G401.6 (cell line): ENCODE results near the gene NDUFS1.
"Not testable (repeated sequence)": the region's sequence is repeated elsewhere in the genome, so short reads cannot be mapped to it uniquely, and the experiment has no call there.

Experiments
- FAIRE-seq: peaks from 2 replicates; lab custom pipeline; 2012; peaks lifted over from hg19 to GRCh38; lab: Jason Lieb, UNC

The NDUFS1 gene

DNA sequence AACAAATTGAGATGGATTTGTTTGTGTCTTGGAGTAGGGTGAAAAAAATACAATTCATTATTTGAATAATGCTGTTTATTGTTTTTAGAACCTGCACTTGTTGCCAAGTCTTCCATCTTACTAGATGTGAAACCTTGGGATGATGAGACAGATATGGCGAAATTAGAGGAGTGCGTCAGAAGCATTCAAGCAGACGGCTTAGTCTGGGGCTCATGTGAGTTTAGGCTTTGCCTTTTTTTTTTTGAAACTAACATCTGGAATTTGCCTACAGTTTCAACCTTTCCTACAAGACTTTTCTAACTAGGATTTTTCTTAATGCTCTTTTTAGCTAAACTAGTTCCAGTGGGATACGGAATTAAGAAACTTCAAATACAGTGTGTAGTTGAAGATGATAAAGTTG is 3.2 kb upstream of the NDUFS1 start:
- not testable (repeated sequence) for FAIRE-seq

DNA sequence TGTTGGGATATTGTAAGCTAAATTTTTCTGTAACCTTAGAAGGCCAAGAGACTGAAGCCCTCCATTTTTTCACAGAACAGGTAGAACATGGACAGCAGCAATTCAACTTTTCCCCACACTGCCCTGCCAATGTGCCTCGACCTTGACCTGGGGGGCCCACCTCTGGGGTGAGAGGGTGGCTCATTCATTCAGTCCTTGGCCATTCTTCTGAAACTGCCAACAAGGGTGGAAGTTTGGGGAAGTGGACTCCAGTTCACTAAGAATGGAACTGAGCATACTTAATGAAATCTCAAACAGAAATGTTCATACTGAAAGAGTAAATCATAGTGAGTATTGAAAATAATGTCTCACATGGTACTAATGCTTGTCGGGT is 1.5 kb upstream of the NDUFS1 start:
- FAIRE-seq: no peak

DNA sequence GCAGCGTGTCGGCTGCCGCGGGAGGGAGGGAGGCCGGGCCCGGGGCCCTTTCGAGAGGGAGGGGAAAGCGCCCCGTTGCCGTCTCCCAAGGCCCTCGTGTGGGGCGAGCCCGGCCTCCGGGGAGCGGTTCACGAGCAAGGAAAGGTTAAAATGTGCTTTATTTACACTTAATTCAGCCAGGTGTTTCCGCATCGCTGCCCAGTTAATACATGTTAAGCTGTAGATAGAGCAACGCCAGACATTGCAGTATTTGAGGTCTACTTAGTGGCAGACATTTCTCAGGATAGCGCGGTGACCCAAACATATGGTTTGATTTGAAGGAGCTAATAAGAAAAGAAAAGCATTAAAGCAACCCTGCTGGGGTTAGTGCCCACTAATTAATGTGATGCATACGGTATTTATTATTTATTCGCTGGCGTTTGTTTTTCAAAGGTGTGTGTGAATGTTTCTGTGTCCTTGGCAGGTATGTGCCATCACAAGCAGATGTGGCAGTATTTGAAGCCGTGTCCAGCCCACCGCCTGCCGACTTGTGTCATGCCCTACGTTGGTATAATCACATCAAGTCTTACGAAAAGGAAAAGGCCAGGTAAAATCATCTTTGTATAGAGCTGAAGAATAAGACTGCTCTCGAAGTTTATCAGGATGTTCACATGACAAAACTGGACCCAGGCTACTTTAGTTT is 1.0 kb upstream of the NDUFS1 start:
- FAIRE-seq: no peak

DNA sequence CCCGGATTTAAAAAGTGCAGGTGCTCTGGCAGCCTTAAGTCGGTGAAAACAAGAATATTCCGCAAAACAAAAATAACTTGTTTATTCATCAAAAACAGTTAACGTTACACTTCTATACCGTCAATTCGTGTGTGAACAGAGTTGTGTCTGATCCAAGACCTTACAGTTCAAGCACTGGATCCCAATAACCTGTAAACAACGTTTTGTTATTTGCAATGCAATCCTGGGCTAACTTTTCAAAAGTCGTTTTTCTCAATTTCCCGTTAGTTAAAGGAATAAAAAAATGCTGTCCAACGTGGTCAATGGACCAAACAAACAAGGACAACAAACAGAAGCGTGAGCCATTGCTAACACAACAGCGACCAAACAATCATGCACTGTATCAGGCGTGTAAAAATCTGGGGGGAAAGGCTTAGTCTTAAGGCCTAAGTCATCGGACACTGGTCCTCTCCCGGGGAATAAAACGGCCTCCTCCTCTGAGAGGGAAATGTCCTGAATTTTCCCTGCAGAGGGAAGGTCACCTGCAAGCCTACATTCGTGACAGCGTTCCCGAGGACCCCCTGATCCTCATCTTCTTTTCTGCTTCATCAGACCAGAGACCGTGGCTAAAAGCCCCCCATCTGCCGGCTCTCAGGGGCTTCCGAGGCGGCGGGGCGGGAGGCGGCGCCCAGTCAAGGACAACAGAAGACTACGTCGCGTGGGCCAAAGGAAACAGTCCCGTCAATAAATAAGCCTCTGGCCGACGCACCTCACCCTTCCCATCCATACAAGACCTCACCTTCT is 490 bp downstream of the NDUFS1 start:
- no peak for FAIRE-seq

DNA sequence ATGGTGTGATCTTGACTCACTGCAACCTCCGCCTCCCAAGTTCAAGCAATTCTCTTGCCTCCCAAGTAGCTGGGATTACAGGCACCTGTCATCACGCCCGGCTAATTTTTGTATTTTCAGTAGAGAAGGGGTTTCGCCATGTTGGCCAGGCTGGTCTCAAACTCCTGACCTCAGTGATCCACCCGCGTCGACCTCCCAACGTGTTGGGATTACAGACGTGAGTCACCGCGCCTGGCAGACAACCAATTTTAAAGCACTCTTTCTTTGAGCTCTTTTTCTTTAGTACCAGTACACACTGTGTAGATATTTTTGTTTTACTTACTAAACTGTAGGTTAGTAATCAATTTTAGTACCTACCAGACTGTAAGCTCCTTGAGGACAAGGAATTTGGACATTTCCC is 2.2 kb downstream of the NDUFS1 start:
- FAIRE-seq: not testable (repeated sequence)

DNA sequence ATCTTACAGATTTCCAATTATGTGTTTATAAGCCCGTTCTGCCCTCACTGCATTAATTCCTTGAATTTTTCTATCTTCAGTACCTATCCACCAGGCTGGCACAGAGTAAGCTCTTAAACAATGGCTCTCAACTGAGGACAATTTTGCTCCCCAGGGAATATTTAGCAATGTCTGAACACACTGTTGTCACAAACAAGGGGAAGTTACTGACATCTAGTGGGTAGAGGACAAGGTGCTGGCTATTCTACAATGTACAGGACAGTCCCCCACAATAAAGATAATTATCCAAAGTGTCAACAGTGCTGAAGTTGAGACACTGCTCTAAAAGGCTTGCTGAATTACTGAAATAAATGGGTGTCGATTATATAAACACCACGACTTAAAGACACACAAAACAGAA is 5.0 kb downstream of the NDUFS1 start:
- FAIRE-seq: no peak

DNA sequence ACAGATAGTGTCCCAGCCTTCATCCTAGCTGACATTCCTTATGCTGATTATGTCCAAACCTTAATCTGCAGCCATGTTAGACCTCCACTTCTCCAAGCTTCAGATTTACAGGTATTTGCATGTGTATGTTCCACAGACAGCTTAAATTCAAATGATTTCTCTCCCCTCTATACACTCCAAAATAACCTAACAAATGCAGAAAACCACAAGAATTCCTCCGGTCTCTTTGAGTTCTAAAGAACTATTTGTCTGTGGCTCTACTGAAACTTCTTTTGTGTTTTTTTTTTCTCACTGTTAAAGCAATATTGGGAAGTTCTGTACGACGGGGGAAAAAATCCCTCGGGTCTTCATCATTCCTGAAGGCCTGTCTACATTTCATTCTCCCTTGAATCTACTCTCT is 8.6 kb downstream of the NDUFS1 start:
- no peak for FAIRE-seq

DNA sequence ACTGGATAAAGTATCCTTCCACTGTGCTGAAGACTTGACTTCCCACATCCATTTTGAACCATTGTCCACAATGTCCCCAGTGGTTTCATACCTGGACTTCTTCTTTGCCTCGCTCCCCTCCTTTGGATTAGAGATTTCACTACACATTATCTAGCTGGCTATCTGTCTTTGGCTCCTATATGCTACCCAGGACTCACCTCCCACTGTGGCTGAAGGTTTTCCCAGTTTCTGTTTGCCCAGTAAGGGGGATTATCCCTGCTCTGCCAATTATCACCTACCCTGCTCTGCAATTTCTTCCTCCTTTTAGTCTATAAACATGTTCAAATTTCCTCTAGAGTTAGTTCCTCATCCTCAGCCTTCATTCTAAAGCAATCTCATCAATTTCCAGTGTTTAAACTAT is 9.1 kb downstream of the NDUFS1 start:
- FAIRE-seq: no peak

DNA sequence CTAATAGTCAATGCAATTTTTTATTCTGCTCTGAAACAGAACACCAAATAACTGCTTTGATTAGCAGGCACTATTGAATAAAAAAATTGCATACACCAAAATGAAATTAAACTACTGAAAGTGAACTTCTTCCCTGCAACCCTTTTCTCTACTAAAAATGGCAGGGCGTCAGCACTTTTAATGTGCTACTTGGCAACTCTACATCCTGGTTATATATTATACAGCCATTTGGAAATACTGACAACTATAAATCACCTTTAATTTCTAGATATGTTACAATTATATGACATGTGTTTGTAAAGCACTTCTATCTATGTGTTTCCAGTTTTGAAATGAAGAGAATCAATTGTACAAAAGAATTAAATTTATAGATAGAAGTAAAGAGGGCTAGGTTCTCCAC is 9.9 kb downstream of the NDUFS1 start:
- FAIRE-seq: peak; percentile 8

DNA sequence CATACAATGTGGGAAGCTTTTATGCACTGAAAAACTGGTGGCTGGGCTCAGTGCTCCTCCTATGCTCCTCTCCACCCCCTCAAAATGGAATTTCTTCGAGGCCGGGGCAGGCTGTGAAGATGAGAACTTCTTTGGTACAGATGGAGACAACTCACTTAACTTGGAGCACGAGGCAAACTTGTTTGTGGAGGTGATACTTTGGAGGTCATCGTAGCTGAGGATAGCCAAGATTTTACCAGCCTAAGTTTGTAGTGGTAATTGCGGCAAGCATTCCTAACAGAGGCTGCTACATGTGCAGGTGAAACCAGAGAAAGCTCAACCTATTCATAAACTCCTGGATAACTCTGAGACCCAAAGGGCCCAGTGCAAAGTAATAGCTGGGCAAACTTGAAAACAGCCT is 13.6 kb downstream of the NDUFS1 start:
- FAIRE-seq: no peak

DNA sequence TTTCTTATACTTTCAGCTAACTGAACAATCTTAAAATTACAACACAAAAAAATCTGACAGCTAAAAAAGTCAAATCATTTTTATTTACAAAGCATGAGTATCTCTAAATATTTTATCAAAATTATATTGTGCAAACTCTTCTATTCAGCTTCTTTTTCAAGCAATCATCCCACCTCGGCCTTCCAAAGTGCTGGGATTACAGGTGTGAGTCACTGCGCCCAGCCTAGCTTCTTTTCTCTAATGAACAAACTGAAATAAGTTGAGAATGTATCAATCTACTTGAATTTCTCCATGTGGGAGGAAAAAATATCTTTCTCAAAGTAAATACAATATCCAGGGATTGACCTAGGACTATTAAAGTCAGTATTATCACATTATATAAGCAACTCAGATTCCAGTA is 14.9 kb downstream of the NDUFS1 start:
- FAIRE-seq: no peak

DNA sequence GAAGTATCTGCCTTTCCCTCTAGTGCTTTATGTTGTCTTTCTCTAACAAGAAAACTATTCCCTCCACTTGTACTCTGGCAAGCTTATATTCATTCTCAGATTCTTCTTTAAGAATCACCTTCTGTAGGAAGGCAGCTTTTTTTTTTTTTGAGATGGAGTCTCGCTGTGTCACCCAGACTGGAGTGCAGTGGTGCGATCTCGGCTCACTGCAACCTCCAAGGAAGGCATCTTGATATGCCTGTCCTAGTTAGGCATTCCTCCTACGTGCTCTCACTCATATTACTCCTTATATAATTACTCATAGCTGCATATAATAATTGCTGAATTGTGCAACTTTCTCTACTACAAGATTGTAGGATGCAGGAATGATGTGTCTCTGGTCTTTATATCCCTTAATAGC is 15.8 kb downstream of the NDUFS1 start:
- FAIRE-seq: no peak

DNA sequence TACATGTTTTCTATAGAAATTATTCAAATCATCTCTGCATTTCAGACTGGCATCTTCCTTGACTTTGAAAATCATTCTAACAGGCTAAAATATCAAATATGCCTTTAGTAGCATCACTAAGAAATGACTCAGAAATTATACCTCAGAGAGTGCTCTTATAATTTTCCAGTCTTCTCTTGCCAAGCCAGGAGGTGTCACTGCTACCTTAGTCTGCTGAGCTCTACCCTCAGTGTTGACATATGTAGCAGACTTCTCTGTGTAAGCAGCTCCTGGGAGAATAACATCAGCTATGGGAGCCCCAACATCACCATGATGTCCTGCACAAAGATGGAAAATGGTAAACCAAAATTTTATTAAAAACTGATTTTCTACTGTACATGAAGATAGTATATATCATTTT is 31.6 kb downstream of the NDUFS1 start:
- peak; percentile 78 for FAIRE-seq

DNA sequence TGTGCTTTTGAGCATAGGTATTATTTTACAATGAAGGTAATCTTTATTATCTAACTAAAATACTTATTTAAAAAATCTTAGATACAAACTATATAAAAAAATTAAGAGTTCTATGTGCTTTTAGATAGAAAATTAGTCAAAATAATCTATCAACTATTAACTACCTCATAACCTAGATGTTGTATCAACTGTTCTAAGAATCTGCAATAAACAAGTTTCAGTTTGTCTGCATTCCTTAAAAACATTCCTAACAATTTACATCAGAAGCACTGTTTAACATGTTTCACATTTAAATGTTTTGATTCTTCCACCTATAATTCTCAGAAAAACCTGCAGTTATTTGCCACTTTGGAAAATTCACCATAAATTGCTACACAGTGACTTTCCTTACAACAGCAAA is 33.3 kb downstream of the NDUFS1 start:
- FAIRE-seq: peak; percentile 46

DNA sequence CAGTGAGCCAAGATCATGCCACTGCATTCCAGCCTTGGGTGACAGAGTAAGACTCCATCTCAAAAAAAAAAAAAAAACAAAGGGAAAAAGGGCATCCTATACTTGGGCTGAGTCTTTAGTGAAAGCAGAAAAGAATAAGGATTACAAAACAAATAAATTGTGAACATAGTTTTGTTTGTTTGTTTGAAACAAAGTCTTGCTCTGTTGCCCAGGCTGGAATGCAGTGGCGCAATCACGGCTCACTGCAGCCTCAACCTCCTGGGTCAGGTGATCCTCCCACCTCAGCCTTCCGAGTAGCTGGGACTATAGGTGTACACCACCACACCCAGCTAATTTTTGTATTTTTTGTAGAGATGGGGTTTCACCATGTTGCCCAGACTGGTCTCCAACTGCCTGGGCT is 36.7 kb downstream of the NDUFS1 start:
- FAIRE-seq: not testable (repeated sequence)

DNA sequence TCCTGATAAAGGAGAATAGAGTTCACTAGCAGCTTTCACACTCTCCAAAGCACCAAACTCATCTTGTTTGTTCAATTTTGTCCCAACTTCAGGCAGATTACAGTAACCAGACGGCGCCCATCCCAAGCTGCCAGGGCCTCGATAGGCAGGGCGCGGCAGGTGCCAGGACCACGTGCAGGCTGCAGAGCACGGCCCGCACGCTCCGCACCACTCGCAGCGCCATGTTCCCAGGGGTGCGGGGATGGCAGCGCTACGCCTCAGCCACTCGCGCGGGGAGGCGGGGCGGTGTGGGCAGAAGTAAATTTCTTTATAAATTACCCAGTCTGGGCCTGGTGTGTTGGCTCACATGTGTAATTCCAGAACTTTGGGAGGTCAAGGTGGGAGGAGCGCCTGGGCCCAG is 43.0 kb downstream of the NDUFS1 start:
- FAIRE-seq: no peak

DNA sequence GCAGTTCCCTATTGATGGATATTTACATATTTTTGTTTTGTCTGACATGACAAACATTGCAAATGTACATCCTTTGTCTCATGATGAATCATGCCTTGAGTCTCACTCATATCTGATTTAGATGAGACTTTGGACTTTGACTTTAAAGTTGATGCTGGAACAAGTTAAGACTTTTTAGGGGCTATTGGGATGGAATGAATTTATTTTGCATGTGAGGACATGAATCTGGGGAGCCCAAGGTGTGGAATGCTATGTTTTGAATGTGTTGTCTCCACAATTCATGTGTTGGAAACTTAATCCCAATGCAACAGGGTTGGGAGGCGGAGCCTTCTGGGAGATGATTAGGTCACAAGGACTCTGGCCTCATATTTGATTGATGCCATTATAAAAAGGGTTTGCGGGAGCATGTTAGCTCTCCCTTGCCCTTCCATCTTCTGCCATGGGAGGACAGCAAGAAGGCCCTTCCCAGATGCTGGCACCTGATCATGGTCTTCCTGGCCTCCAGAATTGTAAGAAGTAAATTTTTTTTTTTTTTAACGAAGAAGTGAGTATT is 44.1 kb downstream of the NDUFS1 start:
- FAIRE-seq: no peak

DNA sequence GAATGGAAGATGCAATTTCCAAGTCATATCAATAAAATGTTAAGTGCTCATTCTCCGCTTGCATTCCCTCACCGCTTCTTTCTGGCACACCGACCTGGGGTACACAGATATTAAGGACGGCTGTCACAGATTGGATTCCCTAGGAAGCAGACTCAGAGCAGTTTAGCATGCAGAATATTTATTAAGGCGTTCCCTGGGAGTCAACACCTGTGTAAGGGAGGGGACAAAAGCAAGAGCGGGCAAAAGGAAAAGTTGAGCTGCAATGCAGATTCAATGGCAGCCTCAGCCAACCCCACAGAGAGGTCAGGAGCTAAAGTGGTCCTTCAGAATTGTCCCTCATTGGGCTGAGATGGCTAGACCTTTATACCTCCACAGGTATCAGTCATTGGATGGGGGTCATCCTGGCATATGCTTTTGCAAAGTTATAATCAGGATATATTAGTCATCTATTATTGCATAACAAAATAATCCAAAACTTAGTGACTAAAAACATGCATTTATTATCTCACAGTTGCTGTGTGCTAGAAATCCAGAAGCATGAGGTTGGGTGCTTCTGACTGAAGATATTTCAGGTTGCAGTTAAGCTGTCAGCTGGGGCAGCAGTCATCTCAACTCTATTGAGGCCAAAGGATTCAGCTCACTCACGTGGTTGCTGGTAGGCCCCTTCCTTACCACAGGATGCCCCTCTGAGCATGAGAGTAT is 46.2 kb downstream of the NDUFS1 start:
- no peak for FAIRE-seq

DNA sequence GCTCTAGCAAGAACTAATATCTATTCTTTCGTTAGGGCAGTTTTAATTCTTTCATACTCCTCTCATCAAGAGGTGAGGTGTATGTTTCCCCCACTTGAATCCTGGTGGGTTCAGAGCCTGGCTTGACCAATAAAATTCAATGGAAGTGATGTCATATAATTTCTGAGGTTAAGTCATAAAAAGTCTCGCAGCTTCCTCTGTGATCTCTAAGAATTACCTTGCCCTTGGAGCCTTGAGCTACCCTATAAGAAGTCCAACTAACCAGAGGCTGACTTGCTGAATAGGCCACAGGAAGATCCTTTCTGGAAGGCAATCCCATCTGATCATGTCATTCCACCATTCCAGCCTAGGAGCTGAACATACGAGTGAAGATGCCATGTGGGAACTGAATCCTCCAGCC is 47.1 kb downstream of the NDUFS1 start:
- FAIRE-seq: no peak

DNA sequence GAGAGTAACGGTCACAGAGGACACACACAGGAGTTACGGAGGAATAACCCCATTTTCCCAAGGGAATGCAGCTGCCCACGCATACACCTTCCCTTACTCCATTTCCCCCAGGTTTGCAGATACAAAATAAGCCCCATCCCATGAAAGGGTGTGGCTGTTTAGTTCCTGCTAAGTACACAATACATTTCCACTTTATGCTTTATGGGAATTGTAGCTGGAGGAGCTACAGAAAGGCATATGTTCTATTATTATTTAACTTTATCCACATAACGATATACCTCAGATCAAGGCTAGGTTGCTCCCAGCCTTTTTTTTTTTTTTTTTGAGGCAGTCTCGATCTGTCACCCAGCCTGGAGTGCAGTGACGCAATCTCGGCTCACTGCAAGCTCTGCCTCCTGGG is 50.5 kb downstream of the NDUFS1 start:
- no peak for FAIRE-seq

DNA sequence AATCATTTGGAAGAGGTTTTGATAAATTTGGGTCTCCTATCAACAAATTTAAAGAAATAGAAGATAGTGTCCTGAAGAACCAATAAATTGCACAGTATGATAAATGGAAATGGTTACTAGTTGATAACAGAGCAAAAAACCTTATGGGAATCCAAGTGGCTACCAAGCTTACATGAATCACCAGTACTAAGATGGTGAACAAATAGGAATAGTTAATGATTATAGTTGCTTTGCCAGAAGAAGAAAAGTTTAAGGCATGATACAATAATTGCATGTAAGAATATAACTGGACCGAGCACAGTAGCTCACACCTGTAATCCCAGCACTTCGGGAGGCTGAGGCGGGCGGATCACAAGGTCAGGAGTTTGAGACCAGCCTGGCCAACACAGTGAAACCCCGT is 53.7 kb downstream of the NDUFS1 start:
- FAIRE-seq: no peak

DNA sequence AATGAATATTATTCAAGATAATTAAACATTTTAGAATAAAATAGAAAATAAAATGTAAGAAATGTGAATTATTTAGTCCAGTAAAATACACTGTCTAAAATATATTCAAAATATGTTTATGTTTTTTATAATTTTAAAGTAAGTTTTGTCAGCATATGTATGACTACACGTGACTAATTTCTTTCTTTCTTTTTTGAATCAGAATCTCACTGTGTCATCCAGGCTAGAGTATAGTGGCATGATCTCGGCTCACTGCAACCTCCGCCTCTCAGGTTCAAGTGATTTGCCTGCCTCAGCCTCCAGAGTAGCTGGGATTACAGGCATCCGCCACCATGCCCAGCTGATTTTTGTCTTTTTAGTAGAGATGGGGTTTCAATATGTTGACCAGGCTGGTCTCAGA is 54.2 kb downstream of the NDUFS1 start:
- FAIRE-seq: peak; percentile 37

DNA sequence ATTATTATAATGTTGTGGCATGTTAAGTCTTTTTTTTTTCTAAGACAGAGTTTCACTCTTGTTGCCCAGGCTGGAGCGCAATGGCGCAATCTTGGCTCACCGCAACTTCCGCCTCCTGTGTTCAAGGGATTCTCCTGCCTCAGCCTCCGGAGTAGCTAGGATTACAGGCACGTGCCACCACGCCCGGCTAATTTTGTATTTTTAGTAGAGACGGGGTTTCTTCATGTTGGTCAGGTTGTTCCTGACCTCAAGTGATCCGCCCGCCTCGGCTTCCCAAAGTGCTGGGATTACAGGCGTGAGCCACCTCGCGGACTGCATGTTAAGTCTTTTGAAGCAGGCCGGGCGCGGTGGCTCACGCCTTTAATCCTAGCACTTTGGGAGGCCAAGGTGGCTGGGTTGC is 60.4 kb downstream of the NDUFS1 start:
- not testable (repeated sequence) for FAIRE-seq
